GM18873 (cell line): Measurements from ENCODE around the gene HRG.
"Not testable (repeated sequence)": the region's sequence is repeated elsewhere in the genome, so short reads cannot be mapped to it uniquely, and the experiment has no call there.

ENCODE experiments used
- ATAC-seq: cut with Tn5 transposase; IDR thresholded peaks from one replicate; pipeline ENCODE4 v1.9.1; 2021; ENCODE audit warnings: mild to moderate bottlenecking, moderate library complexity, moderate number of reproducible peaks; ENCODE audit not compliant: unreplicated experiment, low FRiP score

HRG gene, protein sequence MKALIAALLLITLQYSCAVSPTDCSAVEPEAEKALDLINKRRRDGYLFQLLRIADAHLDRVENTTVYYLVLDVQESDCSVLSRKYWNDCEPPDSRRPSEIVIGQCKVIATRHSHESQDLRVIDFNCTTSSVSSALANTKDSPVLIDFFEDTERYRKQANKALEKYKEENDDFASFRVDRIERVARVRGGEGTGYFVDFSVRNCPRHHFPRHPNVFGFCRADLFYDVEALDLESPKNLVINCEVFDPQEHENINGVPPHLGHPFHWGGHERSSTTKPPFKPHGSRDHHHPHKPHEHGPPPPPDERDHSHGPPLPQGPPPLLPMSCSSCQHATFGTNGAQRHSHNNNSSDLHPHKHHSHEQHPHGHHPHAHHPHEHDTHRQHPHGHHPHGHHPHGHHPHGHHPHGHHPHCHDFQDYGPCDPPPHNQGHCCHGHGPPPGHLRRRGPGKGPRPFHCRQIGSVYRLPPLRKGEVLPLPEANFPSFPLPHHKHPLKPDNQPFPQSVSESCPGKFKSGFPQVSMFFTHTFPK

DNA sequence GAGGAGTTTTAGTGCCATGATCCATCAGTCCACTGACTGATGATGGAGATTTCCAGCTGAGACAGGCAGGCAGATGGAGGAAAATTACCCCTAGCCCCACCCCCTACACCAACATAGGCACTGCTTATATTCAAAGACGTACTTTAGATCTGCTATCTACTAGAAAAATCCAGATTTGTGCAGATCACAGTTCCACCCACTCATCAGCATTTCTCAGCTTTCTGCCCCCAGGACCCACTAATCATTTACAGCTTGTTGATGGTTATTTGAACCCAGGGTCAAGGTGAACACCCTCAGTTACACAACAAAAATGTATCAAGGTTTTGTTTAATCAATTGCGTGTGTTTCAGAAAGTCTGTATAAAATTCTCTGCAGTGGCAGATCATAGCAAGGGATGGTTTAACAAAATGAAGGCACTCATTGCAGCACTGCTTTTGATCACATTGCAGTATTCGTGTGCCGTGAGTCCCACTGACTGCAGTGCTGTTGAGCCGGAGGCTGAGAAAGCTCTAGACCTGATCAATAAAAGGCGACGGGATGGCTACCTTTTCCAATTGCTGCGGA, at the start of gene HRG:
TSS of gene HRG (plus strand) at position 390 of the 564 bp plus-strand sequence. CDS start at position 408, 18 bp downstream.
- ATAC-seq: no peak

DNA sequence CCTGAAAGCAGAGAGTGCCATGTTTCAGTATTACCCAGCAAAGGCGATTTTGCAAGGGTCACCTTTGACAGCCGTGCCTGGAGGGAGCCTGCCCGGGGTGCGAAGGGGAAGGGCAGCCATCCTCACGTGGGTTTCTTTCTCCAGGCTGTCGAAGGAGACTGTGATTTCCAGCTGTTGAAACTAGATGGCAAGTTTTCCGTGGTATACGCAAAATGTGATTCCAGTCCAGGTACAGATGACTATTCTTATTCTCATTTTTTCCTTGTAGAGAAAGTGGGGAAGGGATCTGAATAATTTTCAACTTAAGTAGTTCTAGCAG, 49.6 kb upstream of the HRG start:
- no peak for ATAC-seq

DNA sequence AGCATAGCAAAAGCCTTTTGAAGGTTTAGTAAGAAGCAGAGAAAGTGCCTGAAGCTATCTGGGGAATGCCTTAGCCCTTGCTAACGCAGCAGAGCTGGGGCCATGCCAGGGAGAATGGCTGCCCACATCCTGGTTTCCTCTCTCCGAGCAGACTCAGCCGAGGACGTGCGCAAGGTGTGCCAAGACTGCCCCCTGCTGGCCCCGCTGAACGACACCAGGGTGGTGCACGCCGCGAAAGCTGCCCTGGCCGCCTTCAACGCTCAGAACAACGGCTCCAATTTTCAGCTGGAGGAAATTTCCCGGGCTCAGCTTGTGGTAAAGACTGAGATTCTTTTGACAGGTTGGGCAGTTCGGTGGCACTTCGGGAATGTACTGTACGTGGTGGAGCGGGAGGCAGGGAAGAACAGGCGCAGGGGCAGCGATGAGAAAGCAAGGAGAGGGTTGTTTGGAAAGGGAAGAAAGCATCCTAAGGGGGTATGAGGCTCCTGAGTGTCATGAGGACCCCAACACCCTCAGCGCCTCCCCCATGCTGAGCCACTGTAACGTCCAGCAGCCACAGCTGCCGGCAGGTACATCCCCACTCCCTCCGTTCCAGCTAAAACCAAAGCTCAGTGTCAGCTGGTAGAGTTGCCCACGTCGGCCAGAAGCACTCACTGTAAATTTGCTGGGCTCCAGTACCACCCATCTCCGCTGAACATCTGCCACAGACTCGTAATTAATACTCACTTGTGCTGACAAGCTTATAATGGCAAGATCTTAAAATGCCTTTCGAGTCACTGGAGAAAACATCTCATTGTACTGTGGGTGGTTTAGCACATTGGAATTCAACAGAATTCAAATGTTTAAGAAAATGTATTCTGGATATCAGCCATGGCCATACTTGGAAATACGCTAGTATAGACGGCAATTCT, 48.5 kb upstream of the HRG start:
- ATAC-seq: peak; percentile 88

DNA sequence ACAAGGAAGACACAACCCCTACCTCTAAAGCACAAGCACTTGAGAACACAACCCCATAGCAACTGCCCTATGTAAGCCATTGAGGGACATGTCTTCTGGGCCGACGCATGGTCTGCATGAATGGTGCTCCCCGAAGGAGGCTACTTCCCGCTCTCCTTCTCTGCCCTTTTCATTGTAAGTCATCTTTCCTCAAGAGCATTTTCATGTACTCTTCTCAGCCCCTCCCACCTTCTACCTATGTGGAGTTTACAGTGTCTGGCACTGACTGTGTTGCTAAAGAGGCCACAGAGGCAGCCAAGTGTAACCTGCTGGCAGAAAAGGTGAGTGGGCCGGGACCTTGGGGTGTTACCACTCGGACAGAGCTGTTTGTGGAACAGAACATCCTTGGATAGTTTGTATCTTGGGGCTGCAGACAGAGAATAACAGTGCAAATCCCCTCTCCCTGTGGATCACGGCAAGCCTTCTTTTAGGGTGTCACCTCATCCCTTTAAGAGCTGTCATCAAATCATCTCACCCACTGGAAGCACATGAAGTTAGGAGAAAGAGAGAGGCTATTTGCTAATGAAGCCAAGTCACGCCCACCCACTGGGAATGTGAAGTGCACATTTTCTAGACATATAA, 47.4 kb upstream of the HRG start:
- ATAC-seq: no peak

DNA sequence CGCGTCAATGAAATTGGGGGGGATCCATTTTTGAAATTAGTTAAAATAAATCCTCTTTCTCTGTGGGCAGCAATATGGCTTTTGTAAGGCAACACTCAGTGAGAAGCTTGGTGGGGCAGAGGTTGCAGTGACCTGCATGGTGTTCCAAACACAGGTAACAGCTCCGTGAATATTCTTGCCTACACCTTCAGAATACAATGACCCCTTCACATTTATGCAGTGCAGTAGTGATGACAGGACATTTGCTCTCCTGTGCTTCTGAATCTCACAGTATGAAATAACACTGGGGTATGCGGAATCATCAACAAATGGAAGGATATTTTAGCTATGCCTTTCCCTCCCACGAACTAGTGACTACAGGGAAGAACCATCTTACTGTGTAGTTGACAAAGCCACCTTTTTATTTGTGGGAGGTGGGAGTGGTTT, 46.0 kb upstream of the HRG start:
- no peak for ATAC-seq

DNA sequence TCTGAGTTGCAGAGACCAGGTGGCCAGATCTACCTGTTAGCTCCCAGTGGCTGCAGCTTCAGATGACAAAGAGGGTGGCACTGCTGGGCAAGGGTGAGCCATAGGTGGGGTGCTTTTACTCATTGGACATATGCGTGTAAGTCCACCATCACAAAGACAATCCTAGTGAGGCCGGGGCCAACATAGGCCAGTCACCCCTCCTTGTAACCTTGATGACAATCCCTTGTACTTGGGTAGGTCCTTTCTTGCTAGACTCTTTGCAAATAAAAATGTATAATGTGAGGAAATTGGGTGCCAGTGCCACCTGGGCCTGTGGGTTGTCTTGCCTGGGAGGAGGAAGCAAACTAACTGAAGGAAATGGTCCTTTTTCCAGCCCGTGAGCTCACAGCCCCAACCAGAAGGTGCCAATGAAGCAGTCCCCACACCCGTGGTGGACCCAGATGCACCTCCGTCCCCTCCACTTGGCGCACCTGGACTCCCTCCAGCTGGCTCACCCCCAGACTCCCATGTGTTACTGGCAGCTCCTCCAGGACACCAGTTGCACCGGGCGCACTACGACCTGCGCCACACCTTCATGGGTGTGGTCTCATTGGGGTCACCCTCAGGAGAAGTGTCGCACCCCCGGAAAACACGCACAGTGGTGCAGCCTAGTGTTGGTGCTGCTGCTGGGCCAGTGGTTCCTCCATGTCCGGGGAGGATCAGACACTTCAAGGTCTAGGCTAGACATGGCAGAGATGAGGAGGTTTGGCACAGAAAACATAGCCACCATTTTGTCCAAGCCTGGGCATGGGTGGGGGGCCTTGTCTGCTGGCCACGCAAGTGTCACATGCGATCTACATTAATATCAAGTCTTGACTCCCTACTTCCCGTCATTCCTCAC, 45.4 kb upstream of the HRG start:
- no peak for ATAC-seq

DNA sequence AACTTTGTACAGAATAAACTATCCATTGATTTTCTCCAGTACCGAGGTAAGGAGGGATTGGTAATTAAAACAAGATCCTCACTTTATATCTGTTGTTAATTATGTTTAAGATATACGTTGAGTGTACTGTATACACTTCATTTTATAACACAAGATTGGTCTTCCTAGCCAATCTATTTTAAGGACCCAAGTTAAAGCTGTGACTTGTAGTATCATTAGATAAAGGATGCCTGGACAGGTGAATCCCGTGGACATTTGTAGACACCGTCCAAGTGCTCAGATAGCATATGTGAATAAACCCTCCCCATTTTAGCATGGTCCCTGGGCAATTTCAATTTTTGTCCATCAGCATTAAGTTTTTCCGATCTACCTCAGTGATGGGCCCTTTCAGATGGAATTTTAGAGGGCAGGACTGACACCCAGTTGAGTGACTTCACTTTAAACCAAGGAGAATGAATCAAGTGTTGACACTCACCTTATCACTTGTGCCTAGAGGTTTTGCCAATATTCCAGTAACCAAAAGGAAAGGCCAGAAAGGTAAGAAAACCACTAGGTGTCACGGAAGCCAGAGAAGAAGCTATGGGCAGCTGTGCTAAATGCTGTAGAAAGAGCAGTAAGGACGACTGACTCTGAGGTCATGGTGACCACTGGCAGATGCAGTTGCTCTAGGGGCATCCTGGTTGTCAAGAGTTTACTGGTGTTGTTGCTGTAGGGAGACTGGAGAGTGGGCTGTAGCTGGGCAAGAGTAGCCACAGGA, 43.7 kb upstream of the HRG start:
- no peak for ATAC-seq

DNA sequence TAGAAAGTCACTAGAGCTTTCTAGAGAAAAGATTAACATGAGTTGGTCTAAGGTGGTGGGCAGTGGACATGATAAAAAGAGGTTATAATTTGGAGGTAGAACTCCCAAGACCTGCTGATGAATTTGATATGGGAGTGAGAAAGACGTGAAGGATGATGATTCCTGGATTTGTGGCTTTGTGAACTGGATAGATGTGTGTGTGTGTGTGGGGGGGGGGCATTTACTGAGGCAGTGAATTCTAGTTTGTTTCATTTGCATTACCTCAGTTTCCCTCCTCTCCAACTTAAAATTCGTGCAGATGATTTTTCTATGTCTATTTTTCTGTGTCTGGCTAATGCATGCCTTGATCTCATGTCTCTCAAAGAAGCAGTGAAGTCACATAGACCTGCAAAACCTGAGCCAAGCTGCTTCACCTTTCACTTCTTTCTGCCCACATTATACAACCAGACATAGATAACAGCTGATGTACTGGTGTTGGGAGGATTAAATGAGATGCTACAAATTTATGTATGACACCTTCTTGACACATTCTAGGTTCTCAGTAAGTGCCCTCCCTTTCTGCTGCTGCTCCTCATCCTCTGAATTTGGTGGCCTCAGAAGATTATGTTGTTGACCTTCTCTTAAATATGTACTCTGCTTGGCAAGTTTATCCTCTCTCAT, 43.0 kb upstream of the HRG start:
- ATAC-seq: no peak

DNA sequence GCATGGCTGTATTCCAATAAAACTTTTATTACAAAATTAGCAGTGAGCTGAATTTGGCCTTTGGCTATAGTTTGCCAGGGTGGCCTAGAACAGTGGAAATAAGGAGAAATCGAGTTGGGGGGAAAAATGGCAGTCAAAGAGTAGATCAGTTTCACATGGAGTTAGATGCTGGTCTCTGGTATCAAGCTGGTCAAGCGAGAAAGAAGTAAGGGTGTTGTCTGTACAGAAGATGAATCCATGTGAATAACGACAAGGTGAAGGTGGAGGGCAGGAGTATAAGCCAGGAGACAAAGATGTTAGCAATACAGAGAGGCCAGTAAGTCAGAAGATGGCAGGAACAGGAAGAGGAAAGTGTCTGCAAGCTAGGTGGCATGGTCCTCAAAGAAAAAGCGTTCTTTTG, 41.2 kb upstream of the HRG start:
- no peak for ATAC-seq

DNA sequence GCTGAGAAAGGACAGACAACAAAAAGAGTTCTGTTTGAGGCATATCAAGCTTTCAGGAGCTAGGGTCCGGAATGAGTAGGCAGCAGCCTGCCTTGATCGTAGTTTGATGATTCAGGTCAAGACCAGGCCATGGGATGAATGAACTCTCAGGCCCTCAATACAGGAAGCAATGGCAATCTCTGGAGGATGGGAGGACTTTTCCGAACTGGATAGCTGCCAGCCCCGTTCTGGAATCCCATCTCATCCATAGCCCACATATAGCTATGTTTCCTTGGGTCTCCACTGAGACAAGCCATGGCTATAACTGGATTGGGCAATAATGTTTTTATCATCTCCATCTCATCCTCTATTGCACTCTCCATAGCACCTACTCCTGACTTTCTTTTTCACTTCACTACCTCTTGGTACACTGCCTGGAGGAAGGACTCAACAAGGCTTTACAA, 40.2 kb upstream of the HRG start:
- no peak for ATAC-seq

DNA sequence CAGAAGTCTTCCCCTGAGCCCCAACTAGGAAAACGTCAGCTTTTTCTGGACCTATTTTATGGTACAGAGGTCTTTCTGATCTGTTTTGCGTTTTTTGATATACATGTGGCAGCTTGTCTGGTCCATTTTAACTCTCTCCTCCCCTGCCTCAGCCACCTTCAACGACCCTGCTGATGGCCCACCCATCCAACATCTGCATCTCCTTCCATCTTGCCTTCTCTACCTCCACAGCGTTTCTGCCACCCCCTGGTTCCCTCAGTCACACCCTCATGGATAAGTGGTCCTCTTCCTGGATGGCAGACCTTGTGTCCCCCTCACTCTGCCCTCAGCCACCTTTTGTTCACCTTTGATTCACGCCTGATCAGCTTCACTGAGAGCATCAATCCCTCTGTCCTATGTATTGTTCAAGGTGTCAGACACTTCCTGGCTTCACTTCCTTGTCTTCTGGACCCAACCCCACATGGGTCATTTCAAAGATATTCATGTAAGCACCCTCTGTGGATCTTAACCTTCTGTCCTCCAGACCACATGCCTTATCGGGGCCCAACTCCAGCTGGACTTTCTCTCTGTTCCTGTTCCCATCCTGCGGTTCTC, 39.5 kb upstream of the HRG start:
- no peak for ATAC-seq

DNA sequence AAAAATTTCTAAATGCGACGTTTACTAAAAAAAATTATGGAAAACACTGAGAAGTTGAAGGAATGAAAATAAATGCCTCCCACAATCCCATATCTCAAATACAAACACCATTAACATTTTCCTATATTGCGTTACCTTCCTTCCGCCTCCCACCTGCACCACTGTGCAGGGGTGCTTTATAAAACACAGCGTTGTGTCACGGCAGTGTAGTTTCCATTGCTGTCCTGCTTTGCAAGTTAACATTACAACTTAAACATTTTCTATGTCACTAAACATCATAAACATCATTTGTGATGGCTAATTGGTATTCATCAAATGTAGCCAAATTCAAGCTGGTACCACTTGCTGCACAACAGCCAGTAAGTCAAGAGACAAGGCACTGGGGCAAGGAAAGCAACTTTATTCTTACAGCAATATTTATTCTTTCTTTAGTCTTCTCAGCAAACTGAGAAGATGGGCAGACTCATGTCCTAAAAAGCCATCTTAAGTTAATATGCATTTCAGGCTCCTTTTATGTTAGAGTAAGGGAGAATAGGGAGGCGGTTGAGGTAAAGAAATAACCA, 37.9 kb upstream of the HRG start:
- no peak for ATAC-seq

DNA sequence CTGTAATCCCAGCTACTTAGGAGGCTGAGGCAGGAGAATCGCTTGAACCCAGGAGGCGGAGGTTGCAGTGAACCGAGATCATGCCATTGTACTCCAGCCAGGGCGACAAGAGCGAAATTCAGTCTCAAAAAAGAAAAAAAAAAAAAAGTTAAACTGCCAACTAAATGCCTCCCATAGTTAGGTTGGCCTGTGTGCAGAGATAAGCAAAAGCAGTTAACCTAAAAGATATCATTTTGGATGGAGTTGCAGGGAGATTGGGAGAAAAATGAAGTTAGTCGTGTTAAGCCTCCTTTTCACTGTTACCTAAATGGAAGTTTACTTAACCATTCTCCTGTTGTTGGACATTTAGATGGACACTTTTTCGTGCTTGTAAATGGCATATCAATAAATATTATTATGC, 37.1 kb upstream of the HRG start:
- ATAC-seq: no peak

DNA sequence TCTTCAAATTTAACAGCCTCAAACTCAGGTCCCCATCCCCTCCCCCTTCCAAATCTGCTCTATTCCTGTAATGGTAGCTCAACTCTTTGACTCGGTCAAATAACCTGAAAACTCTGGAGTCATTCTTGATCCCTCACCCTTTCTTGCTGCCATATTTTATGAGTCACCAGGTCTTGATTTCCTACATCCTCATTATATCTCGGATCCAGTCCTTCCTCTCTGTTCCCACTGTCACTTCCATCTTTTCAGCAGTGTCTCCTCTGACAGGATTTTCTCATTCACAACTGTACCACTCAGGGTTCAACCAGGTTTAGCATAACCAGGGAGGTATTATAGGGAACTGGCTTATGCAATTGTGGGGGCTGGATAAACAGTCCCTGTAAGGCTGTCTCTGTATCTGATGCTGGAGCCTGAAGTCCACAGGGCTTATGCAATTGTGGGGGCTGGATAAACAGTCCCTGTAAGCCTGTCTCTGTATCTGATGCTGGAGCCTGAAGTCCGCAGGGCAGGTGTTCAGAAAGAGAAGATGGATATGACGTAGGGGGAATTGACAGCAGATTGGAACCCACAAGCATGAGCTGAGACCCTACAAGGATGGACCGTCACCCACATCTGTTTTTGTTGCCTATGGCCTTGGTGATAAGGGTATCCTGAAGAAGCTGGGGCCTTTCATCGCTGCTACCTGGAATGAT, 34.7 kb upstream of the HRG start:
- ATAC-seq: no peak

DNA sequence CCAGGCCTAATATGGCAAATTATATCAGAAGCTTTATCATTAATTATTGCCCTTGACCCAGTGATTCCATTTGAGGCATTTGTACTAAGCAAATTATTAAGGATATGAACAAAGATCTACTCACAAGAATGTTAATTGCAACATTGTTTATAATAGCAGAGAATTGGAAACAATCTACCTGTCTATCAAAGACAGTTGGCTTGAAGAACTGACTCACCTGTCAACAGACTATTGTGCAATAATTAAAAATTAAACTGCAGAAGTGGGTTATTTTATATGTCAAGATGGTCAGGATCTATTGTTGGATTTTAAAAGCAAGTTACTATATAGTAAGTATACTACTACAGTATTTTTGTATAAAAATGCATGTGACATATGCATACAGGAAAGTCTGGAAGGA, 32.3 kb upstream of the HRG start:
- ATAC-seq: no peak

DNA sequence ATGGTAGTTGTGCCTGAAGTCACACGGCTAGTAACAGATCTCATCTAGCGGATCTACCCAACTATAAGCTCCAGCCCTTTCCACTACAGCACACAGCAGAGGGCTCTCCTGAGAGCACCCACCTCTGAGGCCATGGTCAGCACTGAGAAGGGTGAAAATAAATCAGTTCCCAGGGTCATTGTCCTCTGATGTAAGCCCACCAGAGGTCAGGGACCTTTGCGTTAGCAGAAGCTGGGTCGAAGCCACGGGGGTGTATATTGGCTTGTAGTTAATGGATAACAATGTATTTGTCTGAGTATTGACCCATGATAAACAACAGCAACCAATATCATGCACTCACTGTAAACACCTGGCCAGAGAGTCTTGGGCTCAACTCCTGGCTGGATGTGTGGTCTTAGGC, 31.6 kb upstream of the HRG start:
- not testable (repeated sequence) for ATAC-seq

DNA sequence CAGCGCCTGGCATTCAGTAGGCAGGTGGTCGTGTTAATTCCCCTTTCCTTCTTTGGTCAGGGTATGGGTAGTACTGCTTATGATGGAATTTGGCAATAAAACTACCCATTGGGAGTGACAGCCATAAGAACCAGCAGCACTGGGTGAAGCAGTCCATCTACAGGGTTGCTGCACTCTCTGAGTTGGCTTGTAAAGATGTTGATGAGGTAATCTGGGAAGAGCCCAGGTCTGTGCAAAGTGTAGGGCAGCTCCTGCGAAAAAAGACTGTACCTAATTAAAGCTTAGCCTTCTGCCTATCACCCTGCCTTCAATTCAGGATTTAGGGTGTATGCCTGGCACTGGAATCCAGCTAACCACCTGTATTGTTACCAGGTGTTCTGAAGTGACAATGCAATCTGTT, 30.3 kb upstream of the HRG start:
- ATAC-seq: no peak
